GM18517 (cell line): Measurements from ENCODE around the gene ENKD1.

Experiments
- ATAC-seq: cut with Tn5 transposase; IDR thresholded peaks from one replicate; pipeline ENCODE4 v1.9.1; 2021; ENCODE audit warnings: mild to moderate bottlenecking, moderate library complexity; ENCODE audit not compliant: unreplicated experiment

ENKD1 gene

DNA sequence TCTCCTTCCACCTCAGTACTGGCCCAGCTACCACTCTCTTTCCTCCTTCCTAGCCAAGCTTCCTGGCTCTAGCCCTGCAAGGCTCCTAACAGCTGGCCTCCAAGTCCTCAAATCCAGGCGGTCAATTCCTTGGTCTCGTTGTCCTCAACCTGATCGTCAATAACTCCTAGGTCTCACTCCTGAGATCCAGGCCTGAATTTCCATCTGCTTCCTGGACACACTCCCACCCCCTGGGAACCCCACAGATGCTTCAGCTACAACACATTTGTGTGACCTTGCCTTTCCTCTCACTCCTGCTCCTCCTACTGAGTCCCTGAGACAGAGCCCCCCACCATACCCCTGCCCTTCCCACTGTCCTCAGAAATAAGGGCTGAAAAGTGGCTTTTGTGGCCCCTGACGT lies 2.3 kb downstream of the ENKD1 start:
- ATAC-seq, result no peak

GRCh38 chr16:67663877-67664222 lies 2.7 kb downstream of the ENKD1 start:
- no peak for ATAC-seq

DNA sequence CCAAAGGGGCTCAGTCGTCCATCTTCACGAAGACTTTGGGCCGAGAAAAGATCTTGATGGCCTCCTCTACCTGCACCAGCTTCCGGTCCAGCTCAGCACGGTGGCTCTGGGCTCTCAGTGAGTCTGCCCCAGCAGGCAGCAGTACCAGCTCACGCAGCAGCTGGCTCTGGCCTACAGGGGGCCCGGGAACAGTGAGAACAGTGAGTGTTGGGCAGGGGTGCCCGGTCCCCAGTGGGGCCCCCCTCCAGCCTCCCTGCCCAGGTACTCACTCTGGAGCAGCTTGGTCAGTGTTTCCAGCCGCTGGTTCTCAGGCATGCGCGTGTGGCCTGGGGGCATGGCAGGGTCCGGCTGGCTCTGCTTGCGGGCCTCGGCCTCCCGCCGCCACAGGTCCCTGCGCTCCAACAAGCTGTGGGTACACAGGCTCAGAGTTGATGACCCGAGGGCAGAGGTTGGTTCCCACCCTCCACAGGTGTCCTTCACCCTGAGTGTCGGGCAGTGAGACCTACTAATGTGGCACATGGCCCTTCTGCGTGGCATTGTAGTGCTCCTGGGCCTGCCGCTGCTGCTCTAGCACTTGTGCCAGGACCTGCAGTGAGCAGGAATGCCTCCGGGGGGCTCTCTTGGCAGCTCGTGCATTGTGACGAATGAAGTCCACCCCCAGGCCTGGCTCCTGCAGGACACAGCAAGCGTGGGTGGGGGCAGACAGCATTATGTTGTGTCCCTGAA lies 3.2 kb downstream of the ENKD1 start:
- no peak for ATAC-seq

- ATAC-seq, result no peak
Observed at GRCh38 chr16:67662653-67663010, 3.9 kb downstream of the ENKD1 start.

DNA sequence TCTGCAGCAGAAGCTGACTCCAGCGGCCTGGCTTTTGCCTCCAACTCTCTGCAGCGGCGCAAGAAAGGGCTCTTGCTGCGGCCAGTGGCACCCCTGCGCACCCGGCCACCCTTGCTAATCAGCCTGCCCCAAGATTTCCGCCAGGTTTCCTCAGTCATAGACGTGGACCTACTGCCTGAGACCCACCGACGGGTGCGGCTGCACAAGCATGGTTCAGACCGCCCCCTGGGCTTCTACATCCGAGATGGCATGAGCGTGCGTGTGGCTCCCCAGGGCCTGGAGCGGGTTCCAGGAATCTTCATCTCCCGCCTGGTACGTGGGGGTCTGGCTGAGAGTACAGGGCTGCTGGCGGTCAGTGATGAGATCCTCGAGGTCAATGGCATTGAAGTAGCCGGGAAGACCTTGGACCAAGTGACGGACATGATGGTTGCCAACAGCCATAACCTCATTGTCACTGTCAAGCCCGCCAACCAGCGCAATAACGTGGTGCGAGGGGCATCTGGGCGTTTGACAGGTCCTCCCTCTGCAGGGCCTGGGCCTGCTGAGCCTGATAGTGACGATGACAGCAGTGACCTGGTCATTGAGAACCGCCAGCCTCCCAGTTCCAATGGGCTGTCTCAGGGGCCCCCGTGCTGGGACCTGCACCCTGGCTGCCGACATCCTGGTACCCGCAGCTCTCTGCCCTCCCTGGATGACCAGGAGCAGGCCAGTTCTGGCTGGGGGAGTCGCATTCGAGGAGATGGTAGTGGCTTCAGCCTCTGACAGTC lies 4.5 kb downstream of the ENKD1 start:
- no peak for ATAC-seq

DNA sequence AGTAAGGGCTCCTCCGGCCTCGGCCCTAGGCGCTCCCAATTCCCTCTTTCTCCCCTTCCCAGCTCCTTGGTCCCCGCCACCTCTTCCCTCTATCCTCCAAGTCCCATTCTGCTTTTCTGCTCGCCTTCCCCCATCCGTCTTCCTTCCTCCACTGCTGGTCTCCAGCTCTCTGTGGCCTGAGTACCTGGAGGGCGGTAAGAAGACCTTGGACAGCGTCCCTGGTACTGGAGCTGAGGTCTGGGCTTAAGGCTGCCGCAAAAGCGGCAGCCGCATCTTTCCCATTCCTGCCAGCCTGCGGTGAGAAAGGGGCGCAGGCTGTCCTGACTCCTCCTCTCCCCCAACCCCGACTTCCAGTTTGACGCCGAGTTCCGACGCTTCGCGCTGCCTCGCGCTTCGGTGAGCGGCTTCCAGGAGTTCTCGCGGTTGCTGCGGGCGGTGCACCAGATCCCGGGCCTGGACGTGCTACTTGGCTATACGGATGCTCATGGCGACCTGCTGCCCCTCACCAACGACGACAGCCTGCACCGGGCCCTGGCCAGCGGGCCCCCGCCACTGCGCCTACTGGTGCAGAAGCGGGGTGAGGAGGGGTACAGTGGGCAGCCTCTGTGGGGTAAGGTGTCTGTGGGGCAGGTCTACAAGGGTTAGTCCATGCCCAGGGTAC lies 5.3 kb downstream of the ENKD1 start:
- ATAC-seq, result no peak

- ATAC-seq, result peak; percentile 73
Observed at GRCh38 chr16:67660564-67661028, 6.0 kb downstream of the ENKD1 start, which contains the start of gene PARD6A. PARD6A (plus strand) TSS chr16:67660960; CDS start chr16:67661039, 79 bp downstream.

GRCh38 chr16:67659675-67660563 lies 6.6 kb downstream of the ENKD1 start, which contains the start of gene ACD:
ACD (minus strand) TSS chr16:67660260; CDS start chr16:67660220, 40 bp downstream.
- ATAC-seq, result peak; percentile 53

GRCh38 chr16:67658849-67659674 lies 7.5 kb downstream of the ENKD1 start:
- ATAC-seq, result no peak

DNA sequence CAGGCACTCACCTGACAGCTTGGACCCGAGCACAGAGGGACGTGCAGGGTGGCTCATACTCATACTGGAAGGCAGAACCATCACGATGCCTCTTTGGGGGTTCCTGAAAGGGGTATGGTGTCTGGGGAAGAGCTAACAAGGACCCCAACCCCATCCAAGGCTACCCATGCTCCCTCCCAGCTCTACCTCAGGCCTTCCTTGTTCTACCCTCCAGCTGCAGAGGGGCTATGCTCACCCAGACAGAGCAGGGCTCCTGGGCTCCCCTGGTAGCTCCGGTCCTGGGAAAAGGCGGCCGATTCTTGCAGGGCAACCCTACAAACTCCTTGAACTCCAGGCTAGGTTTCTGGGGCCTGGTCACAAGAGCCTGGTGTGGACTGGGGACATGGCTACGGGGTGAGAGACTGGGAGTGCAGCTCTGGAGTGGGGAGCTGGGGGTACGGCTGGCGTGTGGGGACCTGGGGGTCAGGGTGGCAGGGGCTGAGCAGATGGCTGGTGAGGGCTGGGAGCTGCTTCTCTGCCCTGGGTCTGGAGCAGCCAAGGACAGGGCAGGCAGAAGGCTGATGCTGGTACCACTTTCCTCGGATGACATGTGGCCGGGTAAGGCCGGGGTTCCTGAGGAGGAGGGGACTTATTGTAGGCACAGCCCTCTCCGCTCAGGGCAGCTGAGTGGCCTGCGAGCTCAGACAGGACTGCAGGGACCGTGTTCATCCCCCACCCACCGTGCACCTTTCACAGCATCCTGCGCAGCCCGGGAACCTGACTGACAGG lies 8.6 kb downstream of the ENKD1 start:
- ATAC-seq, result no peak

DNA sequence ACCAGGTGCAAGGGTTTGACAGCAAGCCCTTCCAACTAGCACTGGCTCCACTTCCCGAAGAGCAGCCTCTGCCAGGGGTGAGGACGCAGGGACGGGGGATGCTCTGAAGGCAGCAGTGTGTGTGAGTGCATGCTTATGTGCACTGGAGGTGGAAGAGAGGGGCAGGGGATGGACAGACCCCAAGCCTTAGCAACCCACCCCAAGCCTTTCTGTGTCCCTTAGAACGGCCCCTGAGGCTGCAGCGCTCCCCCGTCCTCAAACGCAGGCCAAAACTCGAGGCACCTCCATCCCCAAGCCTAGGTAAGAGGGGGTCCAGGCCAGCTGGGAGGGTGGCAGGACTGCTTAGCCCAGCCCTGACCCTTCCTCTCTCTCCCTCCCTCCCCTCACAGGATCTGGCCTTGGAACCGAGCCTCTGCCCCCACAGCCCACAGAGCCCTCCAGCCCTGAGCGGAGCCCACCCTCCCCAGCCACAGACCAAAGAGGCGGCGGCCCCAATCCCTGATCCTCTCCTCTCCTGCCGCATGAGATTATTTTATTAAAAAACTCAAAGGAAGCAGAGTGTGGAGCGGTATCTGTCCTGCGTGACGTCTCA lies 9.4 kb downstream of the ENKD1 start:
- ATAC-seq, result no peak

DNA sequence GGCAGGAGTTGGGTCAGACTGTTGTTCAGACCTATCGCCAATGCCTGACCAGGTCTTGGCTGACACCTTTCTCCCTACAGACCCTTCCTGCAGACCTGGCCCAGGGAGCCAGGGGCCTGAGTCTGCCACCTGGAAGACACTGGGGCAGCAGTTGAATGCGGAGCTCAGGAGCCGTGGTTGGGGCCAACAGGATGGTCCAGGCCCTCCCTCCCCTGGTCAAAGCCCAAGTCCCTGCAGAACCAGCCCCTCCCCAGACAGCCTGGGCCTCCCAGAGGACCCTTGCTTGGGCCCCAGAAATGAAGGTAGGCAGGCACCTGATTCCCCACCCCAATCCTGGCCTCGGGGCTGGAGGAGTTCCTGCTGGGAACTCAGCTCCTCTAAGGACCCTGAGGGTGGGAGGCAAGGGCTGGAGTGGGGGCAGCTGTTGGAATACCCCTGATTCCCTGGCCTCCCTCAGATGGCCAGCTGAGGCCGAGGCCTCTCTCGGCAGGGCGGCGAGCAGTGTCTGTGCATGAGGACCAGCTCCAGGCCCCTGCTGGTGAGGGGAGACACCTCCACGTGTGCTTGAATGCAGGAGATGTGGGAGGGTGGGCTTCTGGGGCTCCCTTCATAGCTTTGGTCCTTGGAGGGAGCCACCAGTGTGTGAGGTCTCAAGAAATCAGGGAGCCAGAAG lies 10.1 kb downstream of the ENKD1 start:
- ATAC-seq, result no peak

- ATAC-seq, result no peak
Observed at GRCh38 chr16:67655363-67655762, 11.2 kb downstream of the ENKD1 start.

- ATAC-seq, result no peak
Observed at GRCh38 chr16:67654403-67654911, 12.1 kb downstream of the ENKD1 start.

GRCh38 chr16:67653789-67654402 lies 12.7 kb downstream of the ENKD1 start:
- no peak for ATAC-seq

DNA sequence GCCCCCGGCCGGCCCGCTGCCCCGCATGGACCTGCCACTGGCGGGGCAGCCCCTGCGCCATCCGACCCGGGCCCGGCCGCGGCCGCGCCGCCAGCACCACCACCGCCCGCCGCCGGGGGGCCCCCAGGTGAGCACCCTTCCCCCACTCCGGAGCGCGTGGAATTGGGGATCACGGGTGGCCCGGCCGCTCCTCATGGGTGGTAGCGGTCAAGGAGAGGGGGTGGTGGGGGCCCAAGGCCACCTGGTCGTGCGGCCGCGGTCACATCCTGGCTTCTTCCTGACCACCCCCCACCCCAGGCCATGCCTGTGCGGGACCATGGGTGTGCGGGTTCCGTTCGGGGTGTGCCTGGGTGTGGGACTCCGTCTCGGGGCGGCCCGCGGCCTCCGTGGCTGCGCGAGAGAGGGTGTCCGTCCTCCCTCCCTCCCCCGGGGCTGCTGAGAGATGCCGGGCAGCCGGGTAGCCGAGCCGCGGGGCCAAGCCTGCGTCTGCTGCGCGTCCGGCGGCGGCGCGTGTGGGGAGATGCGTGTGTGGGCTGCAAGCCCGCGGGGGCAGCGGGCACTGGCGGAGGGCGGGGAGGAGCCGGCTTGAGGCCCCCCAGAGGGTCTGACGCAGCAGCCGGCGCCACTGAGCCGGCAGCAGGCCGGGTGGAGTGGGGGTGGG lies 13.3 kb downstream of the ENKD1 start:
- no peak for ATAC-seq

- ATAC-seq, result no peak
Observed at GRCh38 chr16:67652578-67653127, 13.9 kb downstream of the ENKD1 start.
